ENCODE results near the gene PPP2CA. TPM values are rescaled to one million over a fixed set of nuclear protein-coding genes. Genes with fewer than 3 reads are reported as not detected.

Gene PPP2CA
- total and polyA plus RNA-seq, 2 of the 13 experiments (the other 11 are each of a cell fraction or from before 2014, with no cell fraction given) = 82.4 to 171 TPM

- TF ChIP-seq, protein P1, sequence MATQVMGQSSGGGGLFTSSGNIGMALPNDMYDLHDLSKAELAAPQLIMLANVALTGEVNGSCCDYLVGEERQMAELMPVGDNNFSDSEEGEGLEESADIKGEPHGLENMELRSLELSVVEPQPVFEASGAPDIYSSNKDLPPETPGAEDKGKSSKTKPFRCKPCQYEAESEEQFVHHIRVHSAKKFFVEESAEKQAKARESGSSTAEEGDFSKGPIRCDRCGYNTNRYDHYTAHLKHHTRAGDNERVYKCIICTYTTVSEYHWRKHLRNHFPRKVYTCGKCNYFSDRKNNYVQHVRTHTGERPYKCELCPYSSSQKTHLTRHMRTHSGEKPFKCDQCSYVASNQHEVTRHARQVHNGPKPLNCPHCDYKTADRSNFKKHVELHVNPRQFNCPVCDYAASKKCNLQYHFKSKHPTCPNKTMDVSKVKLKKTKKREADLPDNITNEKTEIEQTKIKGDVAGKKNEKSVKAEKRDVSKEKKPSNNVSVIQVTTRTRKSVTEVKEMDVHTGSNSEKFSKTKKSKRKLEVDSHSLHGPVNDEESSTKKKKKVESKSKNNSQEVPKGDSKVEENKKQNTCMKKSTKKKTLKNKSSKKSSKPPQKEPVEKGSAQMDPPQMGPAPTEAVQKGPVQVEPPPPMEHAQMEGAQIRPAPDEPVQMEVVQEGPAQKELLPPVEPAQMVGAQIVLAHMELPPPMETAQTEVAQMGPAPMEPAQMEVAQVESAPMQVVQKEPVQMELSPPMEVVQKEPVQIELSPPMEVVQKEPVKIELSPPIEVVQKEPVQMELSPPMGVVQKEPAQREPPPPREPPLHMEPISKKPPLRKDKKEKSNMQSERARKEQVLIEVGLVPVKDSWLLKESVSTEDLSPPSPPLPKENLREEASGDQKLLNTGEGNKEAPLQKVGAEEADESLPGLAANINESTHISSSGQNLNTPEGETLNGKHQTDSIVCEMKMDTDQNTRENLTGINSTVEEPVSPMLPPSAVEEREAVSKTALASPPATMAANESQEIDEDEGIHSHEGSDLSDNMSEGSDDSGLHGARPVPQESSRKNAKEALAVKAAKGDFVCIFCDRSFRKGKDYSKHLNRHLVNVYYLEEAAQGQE (IDR thresholded peaks at IDR 0.05; ENCODE audit: borderline replicate concordance in 1 of 2, low read depth in 1 of 2, low read length in 2 of 2) = no peak
- no peak; the same call in 1 of the 2 replicates for TF ChIP-seq KLF6 (CRISPR knock-in tag; IDR thresholded peaks at IDR 0.05)
- TF ChIP-seq ZNF891 (CRISPR knock-in tag; IDR thresholded peaks at IDR 0.05) = peak; percentile 56; the same call in 1 of the 2 replicates
- TF ChIP-seq MBNL3 (CRISPR knock-in tag; conservative IDR thresholded peaks at IDR 0.05) = no peak
- TF ChIP-seq RBM22 (optimal IDR thresholded peaks at IDR 0.05; ENCODE audit: low read length) = no peak
- TF ChIP-seq ATF6 (CRISPR knock-in tag; conservative IDR thresholded peaks at IDR 0.05) = no peak
- TF ChIP-seq BHLHE40 (IDR thresholded peaks at IDR 0.05; ENCODE audit: low read length) = 0 out of 2 replicates have a peak, but pooled peaks have one; percentile 4
- TF ChIP-seq ZNF383 (CRISPR knock-in tag; IDR thresholded peaks at IDR 0.05; ENCODE audit: borderline replicate concordance) = no peak
- TF ChIP-seq ZNF768 (CRISPR knock-in tag; IDR thresholded peaks at IDR 0.05) = peak; percentile 10; the same call in 1 of the 2 replicates
- TF ChIP-seq ZNF350 (CRISPR knock-in tag; IDR thresholded peaks at IDR 0.05; ENCODE audit: borderline replicate concordance, low read depth) = 0 out of 2 replicates have a peak, but pooled peaks have one; percentile 6
- peak; percentile 76 for TF ChIP-seq SP4 (CRISPR knock-in tag; IDR thresholded peaks at IDR 0.05)
- TF ChIP-seq, protein P2, sequence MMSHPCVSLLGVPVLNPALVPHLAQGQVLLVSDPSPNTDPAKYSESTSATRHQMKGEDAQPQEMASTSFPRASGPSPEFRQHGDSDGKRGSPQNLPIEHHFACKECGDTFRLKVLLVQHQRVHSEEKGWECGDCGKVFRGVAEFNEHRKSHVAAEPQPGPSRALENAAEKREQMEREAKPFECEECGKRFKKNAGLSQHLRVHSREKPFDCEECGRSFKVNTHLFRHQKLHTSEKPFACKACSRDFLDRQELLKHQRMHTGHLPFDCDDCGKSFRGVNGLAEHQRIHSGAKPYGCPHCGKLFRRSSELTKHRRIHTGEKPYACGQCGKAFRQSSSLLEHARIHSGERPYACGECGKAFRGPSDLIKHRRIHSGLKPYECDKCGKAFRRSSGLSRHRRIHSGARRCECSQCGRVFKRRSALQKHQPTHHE (CRISPR knock-in tag; IDR thresholded peaks at IDR 0.05; ENCODE audit: borderline replicate concordance) = 0 out of 2 replicates have a peak, but pooled peaks have one; percentile 17
- TF ChIP-seq ZHX1 (CRISPR knock-in tag; IDR thresholded peaks at IDR 0.05; ENCODE audit: low read depth) = peak; percentile 96
- TF ChIP-seq PAX8 (CRISPR knock-in tag; IDR thresholded peaks at IDR 0.05; ENCODE audit: borderline replicate concordance) = peak; percentile 42; the same call in 1 of the 2 replicates
- peak; percentile 94 for TF ChIP-seq MAZ (IDR thresholded peaks at IDR 0.05; ENCODE audit: borderline replicate concordance, low read depth, low read length)
- peak; percentile 88; the same call in 1 of the 2 replicates for TF ChIP-seq MAZ (CRISPR knock-in tag; IDR thresholded peaks at IDR 0.05; ENCODE audit: low read depth)
- peak; percentile 24; the same call in 1 of the 2 replicates for TF ChIP-seq KMT2B (CRISPR knock-in tag; IDR thresholded peaks at IDR 0.05)
- peak; percentile 2 for TF ChIP-seq DMAP1 (CRISPR knock-in tag; IDR thresholded peaks at IDR 0.05)
- TF ChIP-seq KDM3A (CRISPR knock-in tag; IDR thresholded peaks at IDR 0.05; ENCODE audit: low read depth) = no peak; the same call in 1 of the 2 replicates
- peak; percentile 96 for TF ChIP-seq YY1 (IDR thresholded peaks at IDR 0.05; ENCODE audit: insufficient read depth, insufficient replicate concordance, low read depth, low read length)
Observed at GRCh38 chr5:134225780-134226440, at the start of gene PPP2CA (continued).

Measured in HepG2 (cell line).